Transverse colon (tissue), 4 donors: ENCODE data around the gene NEU1. TPM values are rescaled to one million over a fixed set of nuclear protein-coding genes. Genes with fewer than 3 reads are reported as not detected.
A peak's percentile ranks its signal among the peaks of the same experiment; 100 is the strongest.

Experiments used
- DNase-seq: peaks from one replicate; pipeline ENCODE4 v3.0.0-alpha.2; 2019
- H3K27ac ChIP-seq, 4 donors: fragments of 200-600 bp; sonication (generic); 2 replicates each; pipeline ENCODE4 v1.5.1; 2016 to 2018; ENCODE audit warnings: inconsistent platforms in 4 of 4
- H3K27me3 ChIP-seq: fragments of 200-600 bp; sonication (generic); 2 replicates; pipeline ENCODE4 v1.5.1; 2017; ENCODE audit warnings: inconsistent platforms
- H3K36me3 ChIP-seq, 4 donors: fragments of 200-600 bp; sonication (generic); 2 replicates each; pipeline ENCODE4 v1.5.1; 2017 to 2019; ENCODE audit warnings: inconsistent platforms in 4 of 4
- H3K4me1 ChIP-seq, 4 donors: fragments of 200-600 bp; sonication (generic); 2 replicates each; pipeline ENCODE4 v1.5.1; 2017 to 2020; ENCODE audit warnings: inconsistent platforms in 4 of 4
- H3K4me3 ChIP-seq, 4 donors: fragments of 200-600 bp; sonication (generic); 1 replicate in 1 of 4; 2 replicates in 3 of 4; pipeline versions ENCODE4 v1.5.1 to v1.6.1; 2017 to 2019; ENCODE audit warnings: inconsistent platforms in 4 of 4
- H3K9me3 ChIP-seq, 2 donors: fragments of 200-600 bp; sonication (generic); 2 replicates each; pipeline ENCODE4 v1.5.1; 2017 to 2019; ENCODE audit warnings: inconsistent platforms in 2 of 2
- EP300 ChIP-seq: sonication (generic); formaldehyde crosslinking; IDR thresholded peaks from one replicate; pipeline ENCODE4 v1.6.1; 2017; ENCODE audit warnings: antibody characterized with exemption, low read depth
- POLR2A ChIP-seq: fragments of 450-650 bp; IDR thresholded peaks from one replicate; pipeline ENCODE4 v1.6.1; 2016; ENCODE audit warnings: antibody characterized with exemption, mild to moderate bottlenecking, moderate library complexity
- POLR2AphosphoS5 ChIP-seq, 3 donors: sonication (generic); formaldehyde crosslinking; IDR thresholded peaks; one replicate each; pipeline ENCODE4 v1.6.1; 2016; ENCODE audit warnings: antibody characterized with exemption in 3 of 3
- WGBS, 2 donors: methylation state at CpG; one replicate each; pipeline ENCODE4 v1.1.5; 2018; ENCODE audit warnings: low coverage in 1 of 2; 5-methylcytosine and 5-hydroxymethylcytosine counted together
- in situ Hi-C, 4 donors: fragments of 200-750 bp; cut with MboI; loops; one replicate each; pipeline versions ENCODE4 v1.15.0 to v1.15.1; 2017; ENCODE audit warnings: low sequenced_read_pairs in 3 of 4, low pct_ligation_motif_present in 1 of 4, low pct_unique_long_range_greater_than_20kb in 1 of 4
- intact Hi-C: fragments of 100-400 bp; cut with DNase I; formaldehyde crosslinking; loops from one replicate; pipeline ENCODE4 v1.15.1; 2023; ENCODE audit warnings: low total_unique reads
- total RNA-seq, 4 donors: library from RNA; depleted of rRNA; stranded (reverse); fragments of >200 nt; gene quantifications; one replicate each; pipeline ENCODE4 v1.1.0, GENCODE V29; 2016
- TF ChIP-seq, protein P1 (sequence below), 5 experiments: fragments of 200-600 bp in 3 of 5; fragments of 450-650 bp in 2 of 5; sonication (generic) in 3 of 5; IDR thresholded peaks; 1 replicate in 2 of 5; 2 replicates in 3 of 5; pipeline ENCODE4 v1.5.1; 2016 to 2017; ENCODE audit warnings: antibody characterized with exemption in 5 of 5, inconsistent platforms in 3 of 5, mild to moderate bottlenecking in 2 of 5, moderate library complexity in 1 of 5

NEU1 gene
- total RNA-seq, 4 donors from 2014 or later = 21.1 to 88.7 (median 65.4) TPM

DNA sequence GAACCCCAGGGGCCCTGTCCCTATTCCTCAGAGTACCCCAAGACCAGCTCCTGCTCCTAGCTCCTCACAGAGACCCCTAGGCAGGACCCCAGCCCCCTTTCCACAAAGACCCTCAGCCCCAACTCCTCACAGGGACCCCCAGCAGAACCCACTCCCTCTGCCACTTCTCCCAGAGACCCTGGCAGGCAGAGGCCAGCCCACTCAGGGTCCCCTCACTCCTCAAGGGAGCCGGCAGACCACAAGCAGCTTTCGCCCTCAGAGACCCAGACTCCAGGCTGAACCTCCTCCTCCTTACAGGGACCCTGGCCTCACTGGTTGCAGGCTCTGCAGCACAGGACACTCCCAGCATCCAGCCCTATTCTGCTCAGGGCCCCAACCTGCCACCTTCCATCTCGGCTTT, 15.6 kb upstream of the NEU1 start:
- Histone ChIP-seq H3K27me3 (no peaks in the 10 kb centered on the region), H3K4me1 (peaks cover 14 to 36% (median 32%) of the 10 kb centered on the region in 4 donors), H3K4me3 (peak overlapping the region; percentile 25 to 58 (median 52)), H3K27ac (peak overlapping the region; percentile 86 to 96 (median 92)), H3K36me3 (peaks cover 0 to 16% (median 2%) of the 10 kb centered on the region in 4 donors), H3K9me3 (no peaks in the 10 kb centered on the region)
- DNase-seq = no peak
- in situ Hi-C loops (no loop called here), intact Hi-C loops (no loop called here)
- WGBS, 2 donors = 66% methylated on average over 3 of the region's 3 CpGs; no CpG with 5 or more reads in 1 of the 2 donors
- TF ChIP-seq, protein P1, sequence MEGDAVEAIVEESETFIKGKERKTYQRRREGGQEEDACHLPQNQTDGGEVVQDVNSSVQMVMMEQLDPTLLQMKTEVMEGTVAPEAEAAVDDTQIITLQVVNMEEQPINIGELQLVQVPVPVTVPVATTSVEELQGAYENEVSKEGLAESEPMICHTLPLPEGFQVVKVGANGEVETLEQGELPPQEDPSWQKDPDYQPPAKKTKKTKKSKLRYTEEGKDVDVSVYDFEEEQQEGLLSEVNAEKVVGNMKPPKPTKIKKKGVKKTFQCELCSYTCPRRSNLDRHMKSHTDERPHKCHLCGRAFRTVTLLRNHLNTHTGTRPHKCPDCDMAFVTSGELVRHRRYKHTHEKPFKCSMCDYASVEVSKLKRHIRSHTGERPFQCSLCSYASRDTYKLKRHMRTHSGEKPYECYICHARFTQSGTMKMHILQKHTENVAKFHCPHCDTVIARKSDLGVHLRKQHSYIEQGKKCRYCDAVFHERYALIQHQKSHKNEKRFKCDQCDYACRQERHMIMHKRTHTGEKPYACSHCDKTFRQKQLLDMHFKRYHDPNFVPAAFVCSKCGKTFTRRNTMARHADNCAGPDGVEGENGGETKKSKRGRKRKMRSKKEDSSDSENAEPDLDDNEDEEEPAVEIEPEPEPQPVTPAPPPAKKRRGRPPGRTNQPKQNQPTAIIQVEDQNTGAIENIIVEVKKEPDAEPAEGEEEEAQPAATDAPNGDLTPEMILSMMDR (IDR thresholded peaks at IDR 0.05) = no peak
- TF ChIP-seq EP300 (no peak), POLR2A (no peak), POLR2AphosphoS5 (IDR thresholded peaks at IDR 0.05) (no peak)

DNA sequence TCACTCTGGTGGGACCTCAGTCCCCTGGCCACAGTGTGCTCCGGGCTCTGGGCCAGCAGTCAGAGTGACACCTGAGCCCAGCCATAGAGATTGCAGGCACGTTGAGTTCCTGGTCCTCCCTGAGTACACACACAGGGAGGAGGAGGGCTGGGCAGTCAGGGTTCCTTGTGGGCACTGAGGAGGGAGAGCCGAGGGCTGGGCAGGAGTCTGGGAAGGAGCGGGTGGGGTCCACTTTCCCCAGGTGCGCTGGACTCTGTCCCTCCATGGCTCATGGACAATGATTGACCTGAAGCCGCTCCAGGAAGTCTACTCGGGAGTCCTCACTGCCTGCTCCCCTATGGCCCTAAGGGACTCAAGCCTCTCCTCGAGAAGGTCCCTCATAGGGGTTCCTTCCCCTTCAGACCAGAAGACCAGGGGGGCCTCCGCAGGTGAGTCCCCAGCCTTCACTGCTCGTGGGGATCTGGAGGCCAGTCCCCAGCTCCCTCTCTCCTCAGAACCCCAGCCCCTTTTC, 15.1 kb upstream of the NEU1 start:
- peak; percentile 93 for DNase-seq
- Histone ChIP-seq H3K27me3 (no peaks in the 10 kb centered on the region), H3K4me3 (peak overlapping the region; percentile 25 to 58 (median 52)), H3K27ac (peak overlapping the region; percentile 86 to 96 (median 92)), H3K36me3 (peaks cover 0 to 16% (median 2%) of the 10 kb centered on the region in 4 donors), H3K4me1 (peaks cover 14 to 36% (median 32%) of the 10 kb centered on the region in 4 donors), H3K9me3 (no peaks in the 10 kb centered on the region)
- TF ChIP-seq POLR2A (peak; percentile 92), POLR2AphosphoS5 (IDR thresholded peaks at IDR 0.05) (peak; percentile 88 to 92 (median 89)), EP300 (peak; percentile 32)
- TF ChIP-seq, protein P1 (IDR thresholded peaks at IDR 0.05) = no peak
- intact Hi-C loops = no loop called here
- 39% methylated on average over 9 of the region's 10 CpGs; no CpG with 5 or more reads in 1 of the 2 donors for WGBS, 2 donors
- in situ Hi-C loops = no loop called here

DNA sequence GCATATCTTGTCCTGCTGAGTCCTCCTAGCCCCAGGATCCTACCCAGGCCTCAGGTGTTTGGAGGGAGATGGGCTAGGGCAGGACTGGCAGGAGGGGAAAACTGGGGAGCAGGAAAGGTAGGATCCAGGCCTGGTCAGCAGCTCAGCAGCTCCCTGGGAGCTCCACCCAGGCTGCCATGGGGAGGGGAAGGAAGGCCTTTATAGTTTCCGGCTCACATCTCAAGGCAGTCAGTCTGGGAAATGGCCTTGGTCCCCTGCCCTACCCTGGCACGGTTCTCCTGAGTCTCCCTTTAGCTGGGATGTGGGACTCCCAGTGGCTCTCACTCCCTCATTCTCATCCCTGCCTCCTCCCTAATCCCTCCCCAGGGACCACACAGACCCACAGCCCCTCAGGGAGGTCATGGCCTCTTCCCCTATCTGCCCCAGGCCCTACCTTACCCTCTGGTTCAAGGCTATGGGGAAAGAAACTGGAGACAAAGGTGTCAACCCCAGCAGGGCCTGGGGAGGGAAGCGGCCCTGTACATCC, 14.6 kb upstream of the NEU1 start:
- peak; percentile 80 for DNase-seq
- WGBS, 2 donors = 39% methylated on average over 3 of the region's 3 CpGs; no CpG with 5 or more reads in 1 of the 2 donors
- peaks cover 14 to 36% (median 32%) of the 10 kb centered on the region in 4 donors for H3K4me1 ChIP-seq
- intact Hi-C loops (no loop called here), in situ Hi-C loops (no loop called here)
- no peaks in the 10 kb centered on the region for H3K27me3 ChIP-seq
- H3K4me3 ChIP-seq = peak overlapping the region in 3 of 4 donors; percentile 29 to 47 (median 47)
- TF ChIP-seq POLR2A (no peak), POLR2AphosphoS5 (IDR thresholded peaks at IDR 0.05) (peak in 2 of 3 donors; percentile 14 to 64), EP300 (no peak)
- TF ChIP-seq, protein P1 (IDR thresholded peaks at IDR 0.05) = no peak
- H3K9me3 ChIP-seq = no peaks in the 10 kb centered on the region
- H3K36me3 ChIP-seq = peaks cover 0 to 16% (median 2%) of the 10 kb centered on the region in 4 donors
- H3K27ac ChIP-seq = peak overlapping the region; percentile 86 to 96 (median 92)

DNA sequence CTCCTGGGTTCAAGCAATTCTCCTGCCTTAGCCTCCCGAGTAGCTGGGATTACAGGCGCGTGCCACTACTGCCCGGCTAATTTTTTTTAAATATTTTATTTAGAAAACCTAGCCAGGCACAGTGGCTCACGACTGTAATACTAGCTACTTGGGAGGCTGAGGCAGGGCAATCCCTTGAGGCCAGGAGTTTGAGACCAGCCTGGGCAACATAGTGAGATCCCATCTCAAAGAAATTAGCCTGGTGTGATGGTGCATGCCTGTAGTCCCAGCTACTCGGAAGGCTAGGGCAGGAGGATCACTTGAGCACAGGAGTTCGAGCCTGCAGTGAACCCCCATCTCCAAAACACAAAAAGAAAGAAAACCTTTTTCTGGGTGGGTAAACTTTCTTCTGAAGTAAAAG, 13.7 kb upstream of the NEU1 start:
- H3K27ac ChIP-seq = peak overlapping the region; percentile 86 to 96 (median 92)
- peaks cover 0 to 12% (median 2%) of the 10 kb centered on the region in 4 donors for H3K36me3 ChIP-seq
- DNase-seq = no peak
- H3K4me3 ChIP-seq = peak overlapping the region in 2 of 4 donors; percentile 29 to 47
- in situ Hi-C loops = no loop called here
- 50 to 82% methylated on average over 2 to 7 of the region's 7 CpGs for WGBS, 2 donors
- H3K27me3 ChIP-seq = no peaks in the 10 kb centered on the region
- peaks cover 14 to 36% (median 32%) of the 10 kb centered on the region in 4 donors for H3K4me1 ChIP-seq
- intact Hi-C loops = no loop called here
- H3K9me3 ChIP-seq = no peaks in the 10 kb centered on the region
- no peak for TF ChIP-seq EP300
- TF ChIP-seq POLR2AphosphoS5 (IDR thresholded peaks at IDR 0.05) = no peak
- TF ChIP-seq POLR2A = no peak
- TF ChIP-seq, protein P1 (IDR thresholded peaks at IDR 0.05) = no peak
